Stomach (tissue), 9 donors: ENCODE data around the gene ETV1. TPM values are rescaled to one million over a fixed set of nuclear protein-coding genes. Genes with fewer than 3 reads are reported as not detected.

Experiments used
- DNase-seq, 2 donors: peaks; one replicate each; pipeline versions ENCODE4 v3.0.0 to v3.0.0-alpha.2; 2013 to 2019
- H3K27ac ChIP-seq, 5 donors: fragments of 200-600 bp in 4 of 5; sonication (generic) in 4 of 5; one replicate each; pipeline ENCODE4 v1.5.1; 2013 to 2019; ENCODE audit warnings: mild to moderate bottlenecking in 1 of 5, moderate library complexity in 1 of 5
- H3K27me3 ChIP-seq, 3 donors: fragments of 200-600 bp; sonication (generic); one replicate each; pipeline ENCODE4 v1.5.1; 2017 to 2019; ENCODE audit warnings: mixed run types in 1 of 3
- H3K36me3 ChIP-seq, 4 donors: fragments of 200-600 bp; sonication (generic); 1 replicate in 3 of 4; 2 replicates in 1 of 4; pipeline ENCODE4 v1.5.1; 2016 to 2019
- H3K4me1 ChIP-seq, 4 donors: fragments of 200-600 bp; sonication (generic); one replicate each; pipeline ENCODE4 v1.5.1; 2016 to 2019
- H3K4me3 ChIP-seq, 4 donors: fragments of 200-600 bp; sonication (generic) in 3 of 4; one replicate each; pipeline ENCODE4 v1.5.1; 2016 to 2019; ENCODE audit warnings: mild to moderate bottlenecking in 1 of 4
- H3K9me3 ChIP-seq, 4 donors: fragments of 200-600 bp; sonication (generic); one replicate each; pipeline ENCODE4 v1.5.1; 2016 to 2019
- EP300 ChIP-seq: sonication (generic); formaldehyde crosslinking; IDR thresholded peaks from one replicate; pipeline ENCODE4 v1.6.1; 2017; ENCODE audit warnings: antibody characterized with exemption
- POLR2A ChIP-seq, 4 donors: fragments of 450-650 bp; IDR thresholded peaks; one replicate each; pipeline ENCODE4 v1.6.1; 2016; ENCODE audit warnings: antibody characterized with exemption in 4 of 4, control low read depth in 2 of 4, mild to moderate bottlenecking in 1 of 4, moderate library complexity in 1 of 4
- POLR2AphosphoS5 ChIP-seq, 3 donors: sonication (generic); formaldehyde crosslinking; IDR thresholded peaks; one replicate each; pipeline ENCODE4 v1.6.1; 2016; ENCODE audit warnings: antibody characterized with exemption in 3 of 3
- WGBS, 5 donors: extraction: QIAGEN DNeasy Blood & Tissue Kit in 3 of 5; methylation state at CpG; one replicate each; pipeline versions ENCODE4 v1.1.5 to v1.1.7; 2013 to 2018; 5-methylcytosine and 5-hydroxymethylcytosine counted together
- intact Hi-C: fragments of 100-400 bp; cut with DNase I; formaldehyde crosslinking; loops from one replicate; pipeline ENCODE4 v1.15.1; 2023; ENCODE audit warnings: low total_unique reads
- polyA plus RNA-seq, 3 donors: library from polyadenylated mRNA; stranded (reverse); fragments of 200-250 nt; gene quantifications; one replicate each; pipeline ENCODE4 v1.2.3, GENCODE V29; 2013
- total RNA-seq, 5 donors: library from RNA; depleted of rRNA; stranded (reverse); fragments of >200 nt; gene quantifications; one replicate each; pipeline versions ENCODE4 v1.1.0 to v1.2.3, GENCODE V29; 2014 to 2016
- TF ChIP-seq, protein P1 (sequence below), 7 experiments: fragments of 450-650 bp in 4 of 7; fragments of 200-600 bp in 3 of 7; sonication (generic) in 3 of 7; IDR thresholded peaks; one replicate each; pipeline ENCODE4 v1.5.1; 2016 to 2019; ENCODE audit warnings: antibody characterized with exemption in 7 of 7, control low read depth in 2 of 7, mild to moderate bottlenecking in 1 of 7
- donor health status: healthy with polysubstance abuse.
- donor health status: Bipolar disorder and iron deficiency.
- donor health status: healthy.

Gene ETV1
- total and polyA plus RNA-seq, 8 donors, result 0.29 to 17.6 (median 1.3) TPM

DNA sequence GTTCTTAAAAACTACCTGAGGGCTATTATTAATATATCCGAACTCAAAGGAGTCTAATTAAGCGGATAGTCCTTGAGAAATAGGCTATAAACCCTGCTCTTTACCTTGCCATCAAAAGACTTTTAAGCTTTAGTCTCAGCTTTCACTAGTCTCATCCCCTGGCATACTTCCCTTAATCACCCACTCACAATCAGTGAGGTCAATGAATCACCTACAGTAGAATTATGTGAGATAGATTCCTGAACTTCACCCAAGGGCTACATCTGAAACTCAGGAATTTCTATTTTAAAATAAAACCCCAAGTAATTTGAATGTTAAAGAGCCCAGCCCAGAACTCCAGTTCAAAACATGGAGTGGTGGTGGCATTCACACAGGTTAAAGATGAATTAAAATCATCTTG is 108.7 kb downstream of the ETV1 start:
- DNase-seq, result no peak
- intact Hi-C loops, result no loop called here
- H3K36me3 ChIP-seq, result no peaks in the 10 kb centered on the region
- no peaks in the 10 kb centered on the region for H3K27me3 ChIP-seq
- no peaks in the 10 kb centered on the region for H3K9me3 ChIP-seq
- no peaks in the 10 kb centered on the region for H3K4me1 ChIP-seq
- no peak overlapping the region for H3K27ac ChIP-seq
- WGBS, 5 donors, result 81 to 100% (median 96%) methylated on average over 2 of the region's 2 CpGs
- no peak overlapping the region for H3K4me3 ChIP-seq
- TF ChIP-seq EP300, result no peak
- TF ChIP-seq POLR2AphosphoS5 (IDR thresholded peaks at IDR 0.05), result no peak
- no peak for TF ChIP-seq POLR2A (IDR thresholded peaks at IDR 0.05)
- TF ChIP-seq, protein P1, sequence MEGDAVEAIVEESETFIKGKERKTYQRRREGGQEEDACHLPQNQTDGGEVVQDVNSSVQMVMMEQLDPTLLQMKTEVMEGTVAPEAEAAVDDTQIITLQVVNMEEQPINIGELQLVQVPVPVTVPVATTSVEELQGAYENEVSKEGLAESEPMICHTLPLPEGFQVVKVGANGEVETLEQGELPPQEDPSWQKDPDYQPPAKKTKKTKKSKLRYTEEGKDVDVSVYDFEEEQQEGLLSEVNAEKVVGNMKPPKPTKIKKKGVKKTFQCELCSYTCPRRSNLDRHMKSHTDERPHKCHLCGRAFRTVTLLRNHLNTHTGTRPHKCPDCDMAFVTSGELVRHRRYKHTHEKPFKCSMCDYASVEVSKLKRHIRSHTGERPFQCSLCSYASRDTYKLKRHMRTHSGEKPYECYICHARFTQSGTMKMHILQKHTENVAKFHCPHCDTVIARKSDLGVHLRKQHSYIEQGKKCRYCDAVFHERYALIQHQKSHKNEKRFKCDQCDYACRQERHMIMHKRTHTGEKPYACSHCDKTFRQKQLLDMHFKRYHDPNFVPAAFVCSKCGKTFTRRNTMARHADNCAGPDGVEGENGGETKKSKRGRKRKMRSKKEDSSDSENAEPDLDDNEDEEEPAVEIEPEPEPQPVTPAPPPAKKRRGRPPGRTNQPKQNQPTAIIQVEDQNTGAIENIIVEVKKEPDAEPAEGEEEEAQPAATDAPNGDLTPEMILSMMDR (IDR thresholded peaks at IDR 0.05), result no peak

DNA sequence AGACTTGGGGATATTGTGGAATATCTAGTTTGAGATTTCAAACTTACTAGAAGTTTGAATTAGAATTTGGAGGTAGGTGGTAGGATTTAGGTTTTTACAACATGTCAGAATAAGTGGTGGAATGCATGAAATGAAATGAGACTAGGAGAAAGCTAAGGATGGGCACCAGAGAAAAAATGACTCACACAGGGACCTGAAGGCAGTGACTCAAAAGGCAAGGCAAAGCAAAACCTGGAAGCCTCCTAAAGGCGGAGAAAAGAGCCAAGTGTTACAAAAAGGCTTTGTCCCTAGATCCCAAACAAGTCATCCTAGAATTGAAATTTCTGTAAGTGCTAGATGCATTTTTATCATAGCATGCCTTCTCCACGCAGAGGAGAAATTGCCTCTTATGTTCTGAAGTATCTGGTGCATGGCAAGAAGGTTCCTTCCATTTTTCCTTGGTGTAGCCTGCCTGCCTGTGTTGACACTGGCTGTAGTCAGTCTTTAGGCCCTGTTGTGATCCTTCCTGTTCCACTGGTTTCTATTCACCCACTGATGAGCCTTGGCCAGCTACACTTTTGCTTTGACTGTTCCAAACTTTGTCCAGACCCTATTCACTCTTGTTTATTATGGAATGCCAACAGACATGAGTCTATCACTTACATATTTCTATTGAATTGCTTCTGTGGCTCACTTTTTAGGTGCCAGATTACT is 109.3 kb downstream of the ETV1 start:
- no peaks in the 10 kb centered on the region for H3K27me3 ChIP-seq
- intact Hi-C loops, result no loop called here
- no peaks in the 10 kb centered on the region for H3K4me1 ChIP-seq
- H3K36me3 ChIP-seq, result no peaks in the 10 kb centered on the region
- H3K9me3 ChIP-seq, result no peaks in the 10 kb centered on the region
- DNase-seq, result no peak
- TF ChIP-seq EP300 (no peak), POLR2AphosphoS5 (IDR thresholded peaks at IDR 0.05) (no peak), POLR2A (IDR thresholded peaks at IDR 0.05) (no peak)
- TF ChIP-seq, protein P1 (IDR thresholded peaks at IDR 0.05), result no peak
- 79 to 89% (median 84%) methylated on average over 2 of the region's 2 CpGs for WGBS, 5 donors
- no peak overlapping the region for H3K27ac ChIP-seq
- no peak overlapping the region for H3K4me3 ChIP-seq

DNA sequence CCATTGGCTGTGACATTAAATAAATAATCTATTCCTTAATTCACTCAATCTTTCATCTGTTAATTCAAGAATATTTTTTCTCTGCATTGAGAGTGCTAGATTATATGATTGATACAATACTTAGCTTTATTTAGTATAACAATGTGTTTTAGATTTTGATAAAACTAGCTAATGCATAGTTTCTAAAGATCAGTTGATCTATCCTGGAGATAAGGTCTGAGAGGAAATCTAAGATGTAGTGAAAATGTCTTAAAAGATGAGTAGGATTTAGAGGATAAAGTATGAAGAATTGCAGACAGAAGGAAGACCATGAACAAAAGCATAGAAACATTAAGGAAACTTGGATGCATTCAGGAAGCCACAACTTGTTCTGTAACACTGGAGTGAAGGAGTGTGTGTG is 110.3 kb downstream of the ETV1 start:
- Histone ChIP-seq H3K4me1 (no peaks in the 10 kb centered on the region), H3K27me3 (no peaks in the 10 kb centered on the region), H3K4me3 (no peak overlapping the region), H3K27ac (no peak overlapping the region), H3K9me3 (no peaks in the 10 kb centered on the region), H3K36me3 (no peaks in the 10 kb centered on the region)
- no peak for DNase-seq
- TF ChIP-seq, protein P1 (IDR thresholded peaks at IDR 0.05), result no peak
- TF ChIP-seq POLR2A (IDR thresholded peaks at IDR 0.05), result no peak
- no peak for TF ChIP-seq POLR2AphosphoS5 (IDR thresholded peaks at IDR 0.05)
- no peak for TF ChIP-seq EP300
- intact Hi-C loops, result no loop called here

DNA sequence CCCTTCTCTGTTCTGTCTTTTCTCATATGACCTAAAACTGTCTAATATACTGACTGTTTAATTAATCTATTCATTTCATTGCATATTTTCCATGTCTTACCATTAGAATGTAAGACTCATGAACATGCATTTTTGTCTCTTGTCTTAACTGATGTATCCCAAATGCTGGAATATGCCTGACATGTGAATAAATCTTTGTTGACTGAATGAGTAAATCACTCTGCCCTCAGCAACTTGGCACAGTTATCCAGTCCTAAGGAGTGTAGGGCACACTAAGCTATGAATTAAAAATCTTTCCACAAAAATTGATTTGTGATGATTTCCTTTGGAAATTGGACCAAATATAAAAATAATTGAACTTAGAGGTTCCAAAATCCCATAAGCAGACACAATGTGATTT is 111.3 kb downstream of the ETV1 start:
- TF ChIP-seq EP300 (no peak), POLR2AphosphoS5 (IDR thresholded peaks at IDR 0.05) (no peak), POLR2A (IDR thresholded peaks at IDR 0.05) (no peak)
- TF ChIP-seq, protein P1 (IDR thresholded peaks at IDR 0.05), result no peak
- intact Hi-C loops, result no loop called here

More for the DNA sequence above, 111.3 kb downstream of the ETV1 start:
- H3K9me3 ChIP-seq, result no peaks in the 10 kb centered on the region
- no peaks in the 10 kb centered on the region for H3K27me3 ChIP-seq
- no peak overlapping the region for H3K27ac ChIP-seq
- no peak overlapping the region for H3K4me3 ChIP-seq
- no peaks in the 10 kb centered on the region for H3K4me1 ChIP-seq
- no peak for DNase-seq
- H3K36me3 ChIP-seq, result no peaks in the 10 kb centered on the region
